GM12873 (cell line): ENCODE measurements around the gene KRTAP9-6.

Experiments used
- TF ChIP-seq, protein P1 (sequence below): IDR thresholded peaks from 2 replicates; pipeline ENCODE4 v1.5.1; 2012; ENCODE audit warnings: low read depth, mild to moderate bottlenecking, moderate library complexity, low read length, control low read depth; ENCODE audit not compliant: insufficient read depth; ENCODE audit errors: missing control alignments

KRTAP9-6 gene

DNA sequence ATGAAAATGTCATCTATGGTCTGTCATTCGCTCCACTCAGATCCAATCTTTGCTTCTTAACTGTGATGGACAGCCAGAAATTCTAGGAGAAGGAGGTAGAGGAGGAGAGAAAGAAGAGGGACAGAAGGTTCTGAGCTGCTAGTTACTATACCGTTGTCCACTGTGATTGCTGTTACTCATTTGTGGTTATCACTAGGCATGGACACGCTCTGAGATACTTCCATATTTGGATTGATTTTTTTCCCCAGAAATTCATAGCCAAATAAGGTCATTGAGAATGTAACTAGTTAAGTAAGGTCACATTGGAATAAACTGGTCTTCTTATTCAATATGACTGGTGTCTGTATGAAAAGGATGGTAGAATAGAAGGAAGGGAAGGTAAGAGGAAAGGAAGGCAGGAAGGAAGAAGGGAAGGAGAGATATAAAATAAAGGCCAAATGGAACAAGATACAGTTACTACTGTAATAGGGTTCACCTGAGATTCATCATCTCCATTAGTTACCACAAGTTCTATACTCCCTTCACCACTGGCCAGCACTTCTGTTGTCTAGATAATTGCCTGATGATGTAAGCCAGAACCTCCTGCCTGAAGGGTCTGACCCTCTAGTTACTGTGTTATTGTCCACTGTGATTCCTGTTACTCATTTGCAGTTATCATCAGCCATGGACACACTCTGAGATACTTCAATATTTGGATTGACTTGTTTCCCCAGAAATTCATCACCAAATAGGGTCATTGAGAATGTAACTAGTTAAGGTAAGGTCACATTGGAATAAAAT, 13.2 kb downstream of the KRTAP9-6 start:
- TF ChIP-seq, protein P1, sequence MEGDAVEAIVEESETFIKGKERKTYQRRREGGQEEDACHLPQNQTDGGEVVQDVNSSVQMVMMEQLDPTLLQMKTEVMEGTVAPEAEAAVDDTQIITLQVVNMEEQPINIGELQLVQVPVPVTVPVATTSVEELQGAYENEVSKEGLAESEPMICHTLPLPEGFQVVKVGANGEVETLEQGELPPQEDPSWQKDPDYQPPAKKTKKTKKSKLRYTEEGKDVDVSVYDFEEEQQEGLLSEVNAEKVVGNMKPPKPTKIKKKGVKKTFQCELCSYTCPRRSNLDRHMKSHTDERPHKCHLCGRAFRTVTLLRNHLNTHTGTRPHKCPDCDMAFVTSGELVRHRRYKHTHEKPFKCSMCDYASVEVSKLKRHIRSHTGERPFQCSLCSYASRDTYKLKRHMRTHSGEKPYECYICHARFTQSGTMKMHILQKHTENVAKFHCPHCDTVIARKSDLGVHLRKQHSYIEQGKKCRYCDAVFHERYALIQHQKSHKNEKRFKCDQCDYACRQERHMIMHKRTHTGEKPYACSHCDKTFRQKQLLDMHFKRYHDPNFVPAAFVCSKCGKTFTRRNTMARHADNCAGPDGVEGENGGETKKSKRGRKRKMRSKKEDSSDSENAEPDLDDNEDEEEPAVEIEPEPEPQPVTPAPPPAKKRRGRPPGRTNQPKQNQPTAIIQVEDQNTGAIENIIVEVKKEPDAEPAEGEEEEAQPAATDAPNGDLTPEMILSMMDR = no peak

DNA sequence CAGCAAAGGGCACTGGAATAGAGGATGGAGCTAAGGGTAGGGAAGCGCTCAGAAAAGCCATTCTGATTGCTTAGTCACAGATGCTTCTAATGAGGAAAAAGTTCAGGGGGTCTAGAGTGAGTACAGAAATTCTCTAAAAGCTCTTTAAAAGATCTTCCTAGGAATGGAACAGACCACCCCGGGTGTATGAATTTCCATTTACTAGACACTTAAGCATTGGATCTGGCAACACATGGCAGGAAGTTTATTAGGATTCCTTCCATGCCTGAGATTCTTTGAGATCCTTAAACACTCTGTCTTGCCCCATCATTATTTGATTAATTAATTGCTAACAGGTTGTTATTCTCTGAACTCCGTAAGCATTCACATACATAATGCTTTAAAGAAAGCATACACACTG, 18.9 kb downstream of the KRTAP9-6 start:
- TF ChIP-seq, protein P1 = no peak

DNA sequence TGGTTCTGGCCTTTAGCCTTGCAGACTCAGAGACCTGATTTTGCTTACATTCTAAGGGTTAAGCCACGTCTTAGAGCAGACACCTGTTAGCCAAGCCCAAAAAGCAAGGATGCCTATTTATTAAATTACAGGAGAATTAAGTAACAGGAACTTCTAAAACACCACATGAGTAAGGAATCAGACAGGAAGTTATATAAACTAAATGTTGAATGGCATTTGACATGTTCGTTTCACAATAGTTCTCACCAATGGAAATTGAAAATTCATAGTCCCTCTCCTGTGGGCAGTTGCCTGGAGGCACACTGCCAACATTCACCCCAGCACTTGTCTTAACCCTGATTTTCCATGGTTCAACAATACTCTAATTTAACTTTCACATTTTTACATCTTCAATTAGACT, 19.4 kb downstream of the KRTAP9-6 start:
- TF ChIP-seq, protein P1 = no peak

DNA sequence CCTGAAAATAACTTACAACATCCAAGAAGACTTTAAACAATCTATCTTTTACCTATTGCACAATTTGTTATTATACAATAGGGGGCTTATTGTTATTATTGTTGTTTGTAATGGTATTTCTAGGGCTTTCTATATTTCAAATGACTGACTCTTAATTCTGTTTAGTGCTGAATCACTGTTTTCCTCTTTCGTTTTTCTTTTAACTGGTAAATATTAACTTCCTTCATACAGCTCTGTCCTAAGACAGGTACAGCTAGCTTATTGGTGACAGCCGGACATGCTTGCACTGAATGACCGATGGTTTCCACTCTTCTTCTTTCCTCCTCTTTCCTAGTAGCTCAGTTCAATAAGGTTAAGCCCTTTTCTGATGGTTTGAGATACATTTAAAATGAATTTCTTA, 21.9 kb downstream of the KRTAP9-6 start:
- TF ChIP-seq, protein P1 = no peak

DNA sequence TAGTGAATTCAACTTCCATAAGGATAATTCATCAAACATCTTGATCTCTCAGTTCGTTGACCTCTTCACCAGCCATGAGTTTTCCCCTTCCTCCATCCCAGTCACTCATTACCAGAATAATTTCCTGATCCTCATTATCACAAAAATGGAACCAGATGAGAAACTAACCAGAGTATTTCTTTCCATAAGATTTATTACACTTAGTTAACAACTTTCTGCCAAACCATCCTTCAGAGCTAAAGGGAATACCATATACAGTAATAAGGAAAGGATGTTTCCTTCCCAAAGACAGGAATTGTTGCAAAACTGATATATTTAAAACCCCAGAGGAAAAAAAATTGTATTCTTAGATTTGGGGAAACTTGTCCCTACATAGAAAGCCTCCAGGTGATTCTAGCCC, 28.8 kb downstream of the KRTAP9-6 start:
- TF ChIP-seq, protein P1 = no peak

DNA sequence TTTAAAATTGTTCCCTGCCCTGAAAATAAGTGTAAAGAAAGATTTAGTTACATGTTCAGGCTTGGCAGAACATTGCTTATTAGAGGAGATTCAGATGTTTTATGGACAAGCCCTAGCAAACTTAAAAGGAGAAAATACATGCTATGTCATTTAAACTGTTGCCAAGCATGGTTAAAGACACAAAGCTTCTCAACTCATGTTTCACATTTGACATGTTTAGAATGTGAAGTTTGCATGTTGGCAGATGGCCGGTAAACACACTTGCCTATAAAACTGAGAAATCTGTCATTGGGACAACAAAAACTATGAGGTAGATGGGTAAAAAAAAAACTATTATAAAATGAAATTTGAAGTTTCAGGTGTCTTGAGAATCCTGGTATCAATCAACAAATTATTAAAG, 31.7 kb downstream of the KRTAP9-6 start:
- TF ChIP-seq, protein P1 = no peak

DNA sequence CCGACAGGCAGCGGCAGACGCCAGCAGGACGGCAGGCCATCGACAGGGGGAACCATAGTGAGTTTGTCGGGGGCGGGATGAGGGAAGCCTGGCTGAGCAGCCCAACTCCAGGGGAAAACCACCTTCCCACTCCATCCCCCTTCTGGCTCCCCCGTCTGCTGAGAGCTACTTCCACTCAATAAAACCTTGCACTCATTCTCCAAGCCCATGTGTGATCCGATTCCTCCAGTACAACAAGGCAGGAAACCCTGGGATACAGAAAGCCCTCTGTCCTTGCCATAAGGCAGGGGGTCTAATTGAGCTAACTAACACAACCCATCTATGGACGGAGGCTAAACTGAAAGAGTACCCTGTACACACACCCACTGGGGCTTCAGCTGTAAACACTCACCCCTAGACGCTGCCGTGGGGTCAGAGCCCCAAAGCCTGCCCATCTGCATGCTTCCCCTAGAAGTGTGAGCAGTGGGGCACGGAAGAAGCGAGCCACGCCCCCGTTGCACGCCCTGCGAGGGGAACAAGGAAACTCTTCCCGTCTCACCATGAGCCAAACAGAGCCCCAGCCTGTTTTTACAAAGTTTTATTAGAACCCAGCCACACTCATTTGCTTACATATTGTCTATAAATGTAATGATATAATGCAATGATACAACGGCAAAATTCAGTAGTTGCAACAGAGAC, 33.4 kb downstream of the KRTAP9-6 start:
- TF ChIP-seq, protein P1 = no peak
